ENCODE results near the gene FAM131C.

DNA sequence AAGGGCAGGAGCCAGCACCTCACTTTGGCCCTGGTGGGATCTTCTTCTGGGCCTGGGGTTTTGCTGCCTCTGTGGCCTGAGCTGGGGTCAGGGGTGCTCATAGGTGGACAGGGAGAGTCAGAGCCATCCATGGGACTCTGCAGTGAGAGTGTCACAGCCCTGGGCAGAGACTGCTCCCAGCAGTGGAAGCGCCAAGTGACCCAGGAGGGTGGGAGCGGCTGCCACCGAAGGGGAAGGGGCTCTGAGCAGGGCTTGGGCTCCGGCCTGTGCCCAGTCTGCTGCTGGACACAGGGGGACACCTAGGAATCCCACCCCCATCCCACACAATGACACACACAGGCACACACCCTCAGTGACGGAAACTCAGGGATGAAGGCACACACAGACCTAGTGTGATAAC is 29.5 kb downstream of the FAM131C start:
- TF ChIP-seq, protein P1, sequence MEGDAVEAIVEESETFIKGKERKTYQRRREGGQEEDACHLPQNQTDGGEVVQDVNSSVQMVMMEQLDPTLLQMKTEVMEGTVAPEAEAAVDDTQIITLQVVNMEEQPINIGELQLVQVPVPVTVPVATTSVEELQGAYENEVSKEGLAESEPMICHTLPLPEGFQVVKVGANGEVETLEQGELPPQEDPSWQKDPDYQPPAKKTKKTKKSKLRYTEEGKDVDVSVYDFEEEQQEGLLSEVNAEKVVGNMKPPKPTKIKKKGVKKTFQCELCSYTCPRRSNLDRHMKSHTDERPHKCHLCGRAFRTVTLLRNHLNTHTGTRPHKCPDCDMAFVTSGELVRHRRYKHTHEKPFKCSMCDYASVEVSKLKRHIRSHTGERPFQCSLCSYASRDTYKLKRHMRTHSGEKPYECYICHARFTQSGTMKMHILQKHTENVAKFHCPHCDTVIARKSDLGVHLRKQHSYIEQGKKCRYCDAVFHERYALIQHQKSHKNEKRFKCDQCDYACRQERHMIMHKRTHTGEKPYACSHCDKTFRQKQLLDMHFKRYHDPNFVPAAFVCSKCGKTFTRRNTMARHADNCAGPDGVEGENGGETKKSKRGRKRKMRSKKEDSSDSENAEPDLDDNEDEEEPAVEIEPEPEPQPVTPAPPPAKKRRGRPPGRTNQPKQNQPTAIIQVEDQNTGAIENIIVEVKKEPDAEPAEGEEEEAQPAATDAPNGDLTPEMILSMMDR (optimal IDR thresholded peaks at IDR 0.05 in 1 of 3, IDR thresholded peaks at IDR 0.05 in 1 of 3, conservative IDR thresholded peaks at IDR 0.05 in 1 of 3; ENCODE audit: extremely low read depth in 1 of 3, insufficient read depth in 2 of 3, low read length in 3 of 3): no peak
- TF ChIP-seq EZH2 (IDR thresholded peaks at IDR 0.05; ENCODE audit: low read length): no peak
